Activated naive CD8-positive, alpha-beta T cell treated with anti-CD3 and anti-CD28 coated beads for 36 hours (primary cell): ENCODE results near the gene SFTPB. TPM values are rescaled to one million over a fixed set of nuclear protein-coding genes. Genes with fewer than 3 reads are reported as not detected.
"Not testable (repeated sequence)": the region's sequence is repeated elsewhere in the genome, so short reads cannot be mapped to it uniquely, and the experiment has no call there.

ENCODE experiments used
- DNase-seq: peaks from one replicate; pipeline ENCODE4 v3.0.0; 2021
- H3K27ac Mint-ChIP-seq: one replicate; pipeline ENCODE4 v1.8.0; 2022; ENCODE audit warnings: mild to moderate bottlenecking, moderate library complexity, mixed read lengths
- H3K27me3 Mint-ChIP-seq: one replicate; pipeline ENCODE4 v1.8.0; 2022; ENCODE audit warnings: mild to moderate bottlenecking, mixed read lengths
- H3K36me3 Mint-ChIP-seq: one replicate; pipeline ENCODE4 v1.8.0; 2021; ENCODE audit warnings: mild to moderate bottlenecking, mixed read lengths
- H3K4me1 Mint-ChIP-seq: one replicate; pipeline ENCODE4 v1.8.0; 2021; ENCODE audit warnings: mixed read lengths
- H3K4me3 Mint-ChIP-seq: one replicate; pipeline ENCODE4 v1.8.0; 2022; ENCODE audit warnings: mild to moderate bottlenecking, moderate library complexity, mixed read lengths
- H3K9me3 Mint-ChIP-seq: one replicate; pipeline ENCODE4 v1.8.0; 2022; ENCODE audit warnings: mixed read lengths
- total RNA-seq, 2 experiments: library from RNA; stranded (reverse); gene quantifications; one replicate each; pipeline ENCODE4 v1.2.3, GENCODE V29; 2021

SFTPB gene
- total RNA-seq, 2 experiments from 2014 or later = not detected

DNA sequence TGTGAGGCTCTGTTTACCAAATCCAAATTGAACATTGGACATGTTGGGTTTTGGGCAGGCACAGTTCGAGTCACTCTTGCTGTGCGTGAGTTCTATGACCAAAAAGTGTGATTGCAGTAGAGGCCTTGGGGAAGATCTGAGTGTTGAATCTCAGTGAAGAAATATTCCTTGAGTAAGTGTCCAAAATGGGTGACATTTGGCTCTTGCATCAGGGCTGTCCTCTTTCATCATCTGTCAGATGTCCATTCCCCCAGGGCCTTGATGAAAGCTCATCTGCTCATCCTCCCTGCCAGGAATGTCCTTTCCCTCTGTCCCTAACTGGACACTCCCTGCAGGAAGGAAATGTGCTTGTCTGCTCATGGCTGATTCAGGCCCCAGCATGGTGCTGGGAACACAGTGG, 6.4 kb upstream of the SFTPB start:
- H3K27me3 Mint-ChIP-seq = no peaks in the 10 kb centered on the region
- H3K36me3 Mint-ChIP-seq = no peaks in the 10 kb centered on the region
- H3K4me1 Mint-ChIP-seq = no peaks in the 10 kb centered on the region
- no peak overlapping the region for H3K27ac Mint-ChIP-seq
- no peak for DNase-seq
- no peaks in the 10 kb centered on the region for H3K9me3 Mint-ChIP-seq
- no peak overlapping the region for H3K4me3 Mint-ChIP-seq

DNA sequence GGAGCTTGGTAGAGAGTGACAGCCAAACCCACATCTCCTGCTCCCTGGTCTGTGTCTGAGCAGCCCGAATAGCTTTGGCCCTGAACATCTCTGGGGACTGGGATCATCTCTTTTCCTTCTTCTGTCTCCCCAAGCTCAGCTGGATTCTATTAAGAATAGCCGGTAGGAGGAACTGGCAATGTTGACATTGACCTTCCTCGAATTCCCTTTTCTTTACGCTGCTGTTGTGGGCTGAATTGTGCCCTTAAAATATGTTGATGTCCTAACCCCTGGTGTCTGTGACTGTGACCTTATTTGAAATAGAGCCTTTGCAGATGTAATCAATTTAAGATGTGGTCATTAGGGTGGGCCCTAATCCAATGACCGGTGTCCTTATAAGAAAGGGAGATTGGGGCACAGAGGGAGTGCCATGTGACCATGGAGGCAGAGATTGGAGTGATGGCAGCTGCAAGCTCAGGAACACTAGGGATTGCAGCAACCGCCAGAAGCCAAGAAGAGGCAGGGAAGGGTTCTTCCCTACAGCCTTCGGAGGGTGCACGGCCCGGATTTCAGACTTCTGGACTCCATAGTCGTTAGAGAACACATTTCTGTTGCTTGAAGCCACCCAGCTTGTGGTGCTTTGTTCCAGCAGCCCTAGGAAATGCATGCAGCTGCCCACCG, 5.8 kb upstream of the SFTPB start:
- Mint-ChIP-seq H3K9me3 (no peaks in the 10 kb centered on the region), H3K4me1 (no peaks in the 10 kb centered on the region), H3K27ac (no peak overlapping the region), H3K36me3 (no peaks in the 10 kb centered on the region), H3K27me3 (no peaks in the 10 kb centered on the region), H3K4me3 (no peak overlapping the region)
- no peak for DNase-seq

DNA sequence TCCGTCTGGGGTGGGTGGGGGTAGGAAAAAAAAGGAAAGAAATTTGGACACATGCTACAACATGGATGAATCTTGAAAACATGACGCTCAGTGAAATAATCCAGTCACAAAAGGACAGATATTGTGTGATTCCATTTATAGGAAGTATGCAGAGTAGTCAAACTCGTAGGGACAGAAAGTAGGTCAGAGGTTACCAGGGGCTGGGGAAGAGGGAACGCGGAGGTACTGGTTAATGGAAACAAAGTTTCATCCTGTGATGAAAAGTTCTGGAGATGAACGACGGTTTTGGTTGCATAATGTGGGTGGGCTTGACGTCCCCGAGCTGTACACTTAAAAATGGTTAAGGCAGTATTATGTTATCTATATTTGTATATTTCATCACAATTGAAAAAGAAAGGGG, 4.5 kb upstream of the SFTPB start:
- Mint-ChIP-seq H3K27ac (no peak overlapping the region), H3K9me3 (no peaks in the 10 kb centered on the region), H3K4me3 (no peak overlapping the region), H3K4me1 (no peaks in the 10 kb centered on the region), H3K27me3 (no peaks in the 10 kb centered on the region), H3K36me3 (no peaks in the 10 kb centered on the region)
- DNase-seq = no peak

DNA sequence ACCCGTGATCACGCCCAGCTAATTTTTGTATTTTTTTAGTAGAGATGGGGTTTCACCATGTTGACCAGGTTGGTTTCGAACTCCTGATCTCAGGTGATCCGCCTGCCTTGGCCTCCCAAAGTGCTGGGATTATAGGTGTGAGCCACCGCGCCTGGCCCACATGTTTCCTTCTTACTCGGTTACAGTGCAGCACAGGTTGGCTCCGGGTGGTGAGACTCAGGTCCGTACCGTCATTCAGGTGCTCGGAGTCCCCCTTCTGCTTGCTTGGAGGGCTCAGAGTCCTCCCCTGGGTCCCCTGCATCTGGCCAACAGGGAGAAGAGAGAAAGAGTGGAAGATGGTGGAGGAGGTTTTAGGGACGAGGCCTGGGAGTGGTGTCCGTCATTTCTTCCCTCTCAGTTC, 2.4 kb upstream of the SFTPB start:
- DNase-seq, H3K9me3 Mint-ChIP-seq, H3K4me1 Mint-ChIP-seq, H3K36me3 Mint-ChIP-seq, H3K27me3 Mint-ChIP-seq, H3K4me3 Mint-ChIP-seq, H3K27ac Mint-ChIP-seq: not testable (repeated sequence)

DNA sequence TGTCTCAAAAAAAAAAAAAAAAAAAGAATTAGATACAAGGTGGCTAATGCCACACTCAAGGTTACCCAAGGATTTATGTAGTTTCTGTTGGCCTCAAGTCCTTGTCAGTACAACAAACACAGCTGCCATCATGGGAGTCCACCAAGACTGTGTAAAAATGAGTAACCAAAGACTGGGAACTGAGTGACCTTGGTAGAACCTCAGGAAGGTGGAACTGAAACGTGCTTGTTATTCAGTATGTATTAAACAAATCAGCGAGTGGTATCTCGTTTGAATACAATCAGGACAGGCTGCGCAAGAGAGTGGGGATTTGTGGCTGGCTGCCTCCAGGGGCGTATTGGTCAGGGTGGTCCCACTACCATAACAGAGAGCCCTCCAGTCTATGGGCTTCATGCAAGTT, 1.6 kb upstream of the SFTPB start:
- no peak for DNase-seq
- no peaks in the 10 kb centered on the region for H3K27me3 Mint-ChIP-seq
- no peaks in the 10 kb centered on the region for H3K4me1 Mint-ChIP-seq
- H3K4me3 Mint-ChIP-seq = no peak overlapping the region
- no peak overlapping the region for H3K27ac Mint-ChIP-seq
- no peaks in the 10 kb centered on the region for H3K9me3 Mint-ChIP-seq
- no peaks in the 10 kb centered on the region for H3K36me3 Mint-ChIP-seq

DNA sequence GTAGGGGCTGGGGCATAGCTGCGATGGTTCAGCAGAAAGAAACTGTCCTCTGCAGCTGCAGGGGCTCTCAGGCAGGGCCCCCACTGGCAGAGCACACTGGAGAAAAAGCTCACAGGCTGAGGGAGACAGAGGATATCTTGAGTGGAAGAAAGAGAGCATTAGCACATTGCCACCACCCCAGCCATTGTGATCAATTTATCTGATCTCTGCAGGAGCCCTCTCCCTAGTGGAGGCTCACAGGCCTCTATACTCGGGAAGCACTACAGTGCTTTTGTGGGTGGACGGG, 801 bp upstream of the SFTPB start:
- Mint-ChIP-seq H3K4me1 (no peaks in the 10 kb centered on the region), H3K27ac (no peak overlapping the region), H3K27me3 (no peaks in the 10 kb centered on the region), H3K4me3 (no peak overlapping the region), H3K9me3 (no peaks in the 10 kb centered on the region), H3K36me3 (no peaks in the 10 kb centered on the region)
- DNase-seq = no peak

DNA sequence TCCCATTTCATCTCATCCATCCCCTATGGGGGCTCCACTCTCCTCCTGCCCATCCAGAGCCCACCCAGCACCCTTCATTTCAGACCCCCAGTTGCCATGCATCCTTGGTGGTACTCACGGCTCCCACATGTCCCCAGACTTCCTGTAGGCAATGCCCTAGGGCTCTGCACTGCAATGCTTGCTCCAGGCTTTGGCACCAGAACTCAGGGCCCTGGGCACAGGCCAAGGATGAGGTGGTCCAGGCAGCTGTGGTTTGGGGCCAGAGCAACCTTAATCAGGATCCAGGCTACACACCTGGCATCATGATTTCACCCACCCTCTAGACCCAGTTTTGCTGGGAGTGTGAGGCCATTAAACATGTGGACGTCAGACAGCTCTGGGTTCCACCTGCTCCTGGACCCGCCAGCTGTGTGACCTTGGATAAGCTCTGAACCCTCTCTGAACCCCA, 414 bp downstream of the SFTPB start:
- H3K9me3 Mint-ChIP-seq = no peaks in the 10 kb centered on the region
- H3K36me3 Mint-ChIP-seq = no peaks in the 10 kb centered on the region
- H3K27me3 Mint-ChIP-seq = no peaks in the 10 kb centered on the region
- no peak overlapping the region for H3K27ac Mint-ChIP-seq
- no peak overlapping the region for H3K4me3 Mint-ChIP-seq
- H3K4me1 Mint-ChIP-seq = no peaks in the 10 kb centered on the region
- no peak for DNase-seq

DNA sequence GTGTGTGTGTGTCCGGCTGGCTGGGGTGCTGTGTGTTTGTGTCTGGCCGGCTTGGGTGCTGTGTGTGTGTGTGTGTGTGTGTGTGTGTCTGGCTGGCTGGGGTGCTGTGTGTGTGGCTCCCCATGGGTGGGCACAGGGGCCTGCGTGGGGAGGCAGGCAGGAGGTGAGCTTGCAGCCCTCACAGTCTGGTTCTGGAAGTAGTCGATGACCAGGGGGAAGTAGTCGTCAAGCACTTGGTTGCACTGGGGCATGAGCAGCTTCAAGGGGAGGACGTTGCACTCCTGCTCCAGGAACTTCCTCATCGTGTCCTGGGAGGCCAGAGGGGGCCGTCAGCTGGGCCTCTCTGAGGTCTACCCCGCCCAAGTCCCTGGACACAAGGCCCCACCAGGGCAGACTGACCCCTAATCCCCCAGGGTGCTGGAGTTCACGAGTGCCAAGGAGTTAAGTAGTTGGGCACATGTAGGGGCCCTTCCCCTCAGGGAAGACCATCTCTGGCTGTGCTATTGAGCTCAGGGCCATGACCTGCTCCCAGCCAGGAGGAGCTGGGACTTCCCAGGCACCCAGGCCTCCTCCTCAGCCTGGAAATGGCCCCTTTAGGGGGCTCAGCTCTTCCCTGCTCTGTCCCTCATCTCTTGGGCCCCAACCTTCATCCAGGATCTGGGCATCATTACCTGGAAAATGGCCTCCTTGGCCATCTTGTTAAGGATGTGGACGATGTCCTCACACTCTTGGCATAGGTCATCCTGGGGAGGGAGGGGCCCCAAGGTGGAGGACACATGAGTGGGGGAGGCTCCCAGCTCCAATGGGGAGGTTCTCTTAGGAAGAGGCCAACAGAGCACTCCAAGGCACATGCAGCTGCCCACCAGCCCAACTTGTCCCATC, 1.3 kb downstream of the SFTPB start:
- Mint-ChIP-seq H3K4me1 (no peaks in the 10 kb centered on the region), H3K4me3 (no peak overlapping the region), H3K27me3 (no peaks in the 10 kb centered on the region), H3K9me3 (no peaks in the 10 kb centered on the region), H3K27ac (no peak overlapping the region), H3K36me3 (no peaks in the 10 kb centered on the region)
- DNase-seq = no peak

DNA sequence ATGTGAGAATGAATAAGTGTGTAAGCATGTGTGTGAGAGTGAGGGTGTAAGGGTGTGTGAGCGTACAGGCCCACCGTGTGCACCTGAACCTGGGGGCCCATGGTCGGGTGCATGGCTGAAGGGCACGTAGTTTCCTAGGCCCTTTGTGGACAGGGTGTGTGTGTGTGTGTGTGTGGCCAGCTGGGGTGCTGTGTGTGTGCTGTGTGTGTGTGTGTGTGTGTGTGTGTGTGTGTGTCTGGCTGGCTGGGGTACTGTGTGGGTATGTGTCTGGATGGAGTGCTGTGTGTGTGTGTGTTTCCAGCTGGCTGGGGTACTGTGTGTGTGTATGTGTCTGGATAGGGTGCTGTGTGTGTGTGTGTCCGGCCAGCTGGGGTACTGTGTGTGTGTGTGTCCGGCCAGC, 2.0 kb downstream of the SFTPB start:
- no peaks in the 10 kb centered on the region for H3K27me3 Mint-ChIP-seq
- H3K4me3 Mint-ChIP-seq = no peak overlapping the region
- H3K4me1 Mint-ChIP-seq = no peaks in the 10 kb centered on the region
- H3K9me3 Mint-ChIP-seq = no peaks in the 10 kb centered on the region
- no peak for DNase-seq
- no peak overlapping the region for H3K27ac Mint-ChIP-seq
- no peaks in the 10 kb centered on the region for H3K36me3 Mint-ChIP-seq

DNA sequence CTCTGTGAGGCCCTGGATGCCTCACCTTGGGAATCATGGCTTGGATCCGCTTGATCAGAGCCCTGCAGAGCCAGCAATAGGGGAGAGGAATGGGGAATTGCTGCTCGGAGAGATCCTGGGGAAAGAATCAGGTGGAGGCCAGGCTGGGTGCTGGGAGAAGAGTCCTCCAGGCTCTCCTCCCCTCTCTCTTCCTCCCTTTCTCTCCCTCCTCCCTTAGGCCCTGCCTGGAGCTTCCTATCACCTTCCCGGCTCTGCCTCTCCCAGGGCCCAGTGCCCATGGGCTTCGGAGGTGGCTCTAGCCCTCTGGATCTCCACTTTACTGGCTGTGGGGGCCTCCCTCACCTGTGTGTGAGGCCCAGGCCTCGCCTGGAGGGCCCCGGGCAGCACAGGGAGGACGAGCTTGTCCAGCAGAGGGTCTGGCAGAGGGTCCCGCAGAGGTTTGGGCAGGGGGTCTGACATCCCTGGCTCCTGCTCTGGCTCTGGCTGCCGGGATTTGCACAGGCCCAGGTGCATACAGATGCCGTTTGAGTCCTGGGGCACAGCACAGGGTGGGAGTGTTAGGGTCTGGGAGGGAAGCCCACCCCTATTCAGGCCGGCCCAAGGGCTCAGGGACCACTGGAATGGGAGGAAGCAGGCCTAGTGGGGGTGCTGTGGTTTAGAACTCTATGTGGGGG, 2.6 kb downstream of the SFTPB start:
- Mint-ChIP-seq H3K27me3 (no peaks in the 10 kb centered on the region), H3K4me1 (no peaks in the 10 kb centered on the region), H3K9me3 (no peaks in the 10 kb centered on the region), H3K4me3 (no peak overlapping the region), H3K27ac (no peak overlapping the region), H3K36me3 (no peaks in the 10 kb centered on the region)
- DNase-seq = no peak

DNA sequence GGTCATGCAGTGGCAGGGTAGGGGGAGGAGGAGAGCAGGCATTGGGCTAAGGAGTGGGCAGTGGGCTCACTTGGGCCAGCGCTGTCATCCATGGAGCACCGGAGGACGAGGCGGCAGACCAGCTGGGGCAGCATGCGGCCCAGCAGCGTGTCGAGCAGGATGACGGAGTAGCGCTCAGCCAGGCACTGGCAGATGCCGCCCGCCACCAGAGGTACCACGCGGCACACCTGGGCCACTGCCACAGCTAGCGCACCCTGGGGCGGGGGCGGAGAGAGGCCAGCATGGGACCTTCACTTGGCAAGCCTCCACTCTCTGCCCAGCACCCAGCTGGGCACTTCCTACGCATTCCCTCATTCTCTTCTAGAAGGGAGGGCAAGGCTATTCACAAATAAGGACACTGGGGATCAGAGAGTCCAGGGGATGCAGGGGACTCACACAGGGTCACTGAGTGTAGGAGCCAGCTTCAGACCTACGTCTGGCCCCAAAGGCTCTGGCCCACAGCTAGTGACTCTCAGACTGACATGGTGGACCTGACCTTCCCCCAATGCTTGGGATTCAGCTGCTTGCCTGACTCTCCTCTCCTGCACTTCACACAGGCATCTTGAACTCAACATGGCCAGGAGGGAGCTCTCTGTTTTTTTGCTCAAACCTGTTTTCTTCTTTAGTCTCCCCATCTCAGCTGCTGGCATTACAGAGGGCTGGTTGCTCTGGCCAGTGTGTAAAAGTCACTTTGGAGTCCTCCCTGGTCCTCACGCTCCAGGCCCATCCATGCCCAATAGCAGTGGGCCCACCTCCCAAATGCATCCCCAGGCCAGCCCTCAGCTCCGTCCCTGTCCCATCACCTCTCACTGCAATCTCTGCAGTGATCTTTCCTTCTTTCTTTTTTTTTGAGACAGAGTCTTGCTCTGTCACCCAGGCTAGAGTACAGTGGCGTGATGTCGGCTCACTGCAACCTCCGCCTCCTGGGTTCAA, 4.1 kb downstream of the SFTPB start:
- Mint-ChIP-seq H3K27me3 (no peaks in the 10 kb centered on the region), H3K36me3 (no peaks in the 10 kb centered on the region), H3K9me3 (no peaks in the 10 kb centered on the region), H3K4me3 (no peak overlapping the region), H3K27ac (no peak overlapping the region), H3K4me1 (no peaks in the 10 kb centered on the region)
- no peak for DNase-seq

DNA sequence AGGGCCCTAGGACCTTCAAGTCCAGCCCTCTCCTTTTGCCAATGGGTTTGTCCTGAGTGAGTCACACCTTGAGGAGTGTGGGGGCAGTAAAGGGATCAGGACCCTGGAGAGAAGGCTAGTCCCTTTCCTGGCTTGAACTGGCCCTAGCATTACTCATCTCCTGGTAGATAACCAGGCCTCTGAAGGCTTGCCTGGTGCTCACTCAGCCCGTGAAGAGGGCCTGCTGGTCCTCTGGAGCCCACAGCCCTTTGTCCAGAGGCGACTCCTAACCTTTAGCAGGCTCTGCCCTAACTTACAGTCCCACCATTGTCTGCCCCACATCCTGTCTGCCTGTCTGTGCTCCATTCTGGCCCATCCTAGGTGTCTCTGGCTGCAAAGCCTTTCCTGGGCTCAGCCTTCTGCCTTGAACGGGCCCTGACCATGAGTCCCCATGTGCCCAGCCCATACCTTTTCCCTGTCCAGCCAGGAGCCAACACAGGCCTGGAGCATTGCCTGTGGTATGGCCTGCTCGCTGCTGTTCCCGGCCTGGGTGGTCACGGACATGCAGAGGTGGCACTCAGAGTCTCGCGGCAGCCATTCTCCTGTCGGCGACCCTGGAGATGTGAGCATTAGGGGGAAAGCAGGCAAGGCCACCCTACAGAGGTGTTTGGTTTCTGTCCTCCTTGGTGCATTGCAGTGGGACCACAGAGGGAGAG, 5.0 kb downstream of the SFTPB start:
- no peak overlapping the region for H3K4me3 Mint-ChIP-seq
- H3K27ac Mint-ChIP-seq = no peak overlapping the region
- no peaks in the 10 kb centered on the region for H3K4me1 Mint-ChIP-seq
- no peaks in the 10 kb centered on the region for H3K9me3 Mint-ChIP-seq
- H3K36me3 Mint-ChIP-seq = no peaks in the 10 kb centered on the region
- H3K27me3 Mint-ChIP-seq = no peaks in the 10 kb centered on the region
- no peak for DNase-seq

DNA sequence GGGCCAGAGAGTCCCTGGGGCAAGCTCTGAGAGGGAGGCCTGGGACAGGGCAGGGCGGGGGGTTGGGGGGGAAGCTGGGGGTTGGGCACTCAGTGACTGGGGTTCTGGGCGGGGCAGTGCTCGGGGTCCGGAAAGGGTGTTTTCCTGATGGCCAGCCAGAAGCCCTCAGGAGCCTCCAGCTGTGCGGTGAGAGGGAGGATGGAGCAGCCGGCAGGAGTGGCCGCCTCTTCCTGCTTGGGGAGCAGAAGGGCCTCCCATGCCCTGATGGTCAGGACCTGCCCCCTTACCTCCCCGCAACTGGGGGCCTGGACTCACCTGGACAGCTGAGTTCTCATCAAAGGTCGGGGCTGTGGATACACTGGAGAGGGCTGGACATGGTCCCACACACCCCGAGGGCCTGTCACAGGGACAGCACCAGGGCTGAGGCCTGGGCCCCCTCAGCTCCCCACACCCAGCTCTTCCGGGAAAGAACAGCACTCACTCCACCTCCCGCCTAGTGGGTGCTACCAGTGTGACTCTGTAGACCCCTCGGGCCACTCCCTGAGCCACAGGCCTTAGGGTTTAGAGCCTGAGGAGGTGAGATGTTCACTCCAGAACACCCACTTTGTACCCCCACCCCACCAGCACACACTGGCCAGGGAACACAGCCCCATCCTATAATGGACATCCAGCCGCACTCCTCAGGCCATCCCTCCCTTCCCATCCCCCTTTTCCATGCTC, 6.7 kb downstream of the SFTPB start:
- no peak for DNase-seq
- H3K9me3 Mint-ChIP-seq = no peaks in the 10 kb centered on the region
- no peak overlapping the region for H3K27ac Mint-ChIP-seq
- H3K36me3 Mint-ChIP-seq = peaks cover 2% of the 10 kb centered on the region
- no peak overlapping the region for H3K4me3 Mint-ChIP-seq
- no peaks in the 10 kb centered on the region for H3K27me3 Mint-ChIP-seq
- no peaks in the 10 kb centered on the region for H3K4me1 Mint-ChIP-seq

DNA sequence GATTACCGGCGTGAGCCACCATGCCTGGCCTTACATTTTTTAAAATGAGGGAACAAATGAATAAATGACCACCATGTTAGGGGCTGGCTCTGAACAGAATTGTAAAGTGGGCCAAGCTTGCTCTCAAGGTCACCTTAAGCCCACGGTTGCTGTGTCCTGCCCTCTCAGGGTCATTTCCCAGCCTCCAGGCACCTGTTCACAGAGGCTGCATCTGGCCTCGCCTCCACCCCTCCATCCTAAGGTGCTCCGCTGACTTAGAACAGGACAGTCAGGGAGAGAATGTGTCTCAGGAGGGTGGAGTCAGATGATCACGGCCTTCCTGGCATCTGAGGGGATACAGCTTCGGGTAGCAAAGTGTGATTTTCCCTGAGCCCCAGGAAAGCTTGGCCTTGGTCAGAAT, 7.3 kb downstream of the SFTPB start:
- DNase-seq = no peak
- H3K9me3 Mint-ChIP-seq = no peaks in the 10 kb centered on the region
- no peak overlapping the region for H3K4me3 Mint-ChIP-seq
- no peaks in the 10 kb centered on the region for H3K27me3 Mint-ChIP-seq
- no peak overlapping the region for H3K27ac Mint-ChIP-seq
- peaks cover 2% of the 10 kb centered on the region for H3K36me3 Mint-ChIP-seq
- no peaks in the 10 kb centered on the region for H3K4me1 Mint-ChIP-seq
